SK-N-SH treated with all-trans-retinoic acid at 6 μM for 48 hours (cell line): ENCODE results near the gene EML6.

Source experiments
- ATAC-seq: fragments of 200-7000 bp; cut with Tn5 transposase; 3 replicates; pipeline ENCODE4 v1.9.1; 2020; ENCODE audit warnings: mild to moderate bottlenecking, moderate library complexity
- ARNTL ChIP-seq: fragments of 450-650 bp; formaldehyde crosslinking; IDR thresholded peaks from 2 replicates; pipeline ENCODE4 v1.5.0; 2020; ENCODE audit warnings: low read depth, mild to moderate bottlenecking, moderate library complexity, borderline replicate concordance
- BACH2 ChIP-seq: fragments of 250-450 bp; sonication (Bioruptor Pico); IDR thresholded peaks from 2 replicates; pipeline ENCODE4 v1.9.0; 2021; ENCODE audit warnings: mild to moderate bottlenecking, borderline replicate concordance
- CREB5 ChIP-seq: fragments of 250-450 bp; sonication (Bioruptor Pico); IDR thresholded peaks from 2 replicates; pipeline ENCODE4 v1.5.1; 2020; ENCODE audit warnings: low read depth, mild to moderate bottlenecking, moderate library complexity
- CSDC2 ChIP-seq: fragments of 250-450 bp; sonication (Bioruptor Pico); IDR thresholded peaks from 2 replicates; pipeline ENCODE4 v1.5.0; 2020; ENCODE audit warnings: mild to moderate bottlenecking, moderate library complexity
- CSRNP3 ChIP-seq: fragments of 250-450 bp; sonication (Bioruptor Pico); IDR thresholded peaks from 2 replicates; pipeline ENCODE4 v1.5.1; 2021; ENCODE audit warnings: mild to moderate bottlenecking, moderate library complexity
- ESRRG ChIP-seq: fragments of 250-450 bp; sonication (Bioruptor Pico); IDR thresholded peaks from 2 replicates; pipeline ENCODE4 v1.6.1; 2021; ENCODE audit warnings: mild to moderate bottlenecking
- GLIS3 ChIP-seq: fragments of 250-450 bp; sonication (Bioruptor Pico); IDR thresholded peaks from 2 replicates; pipeline ENCODE4 v1.5.0; 2020; ENCODE audit warnings: mild to moderate bottlenecking, moderate library complexity
- ISL1 ChIP-seq: fragments of 250-450 bp; sonication (Bioruptor Pico); IDR thresholded peaks from 2 replicates; pipeline ENCODE4 v2.1.2; 2022; ENCODE audit warnings: mild to moderate bottlenecking, moderate library complexity
- PATZ1 ChIP-seq: fragments of 250-450 bp; sonication (Bioruptor Pico); IDR thresholded peaks from 2 replicates; pipeline ENCODE4 v1.8.0; 2020; ENCODE audit warnings: mild to moderate bottlenecking, moderate library complexity, borderline replicate concordance
- PPARA ChIP-seq: fragments of 250-450 bp; sonication (Bioruptor Pico); IDR thresholded peaks from 2 replicates; pipeline ENCODE4 v1.5.0; 2020; ENCODE audit warnings: mild to moderate bottlenecking, borderline replicate concordance
- RARB ChIP-seq: fragments of 250-450 bp; sonication (Bioruptor Pico); IDR thresholded peaks from 2 replicates; pipeline ENCODE4 v1.8.0; 2021; ENCODE audit warnings: mild to moderate bottlenecking, moderate library complexity
- SNAI2 ChIP-seq: fragments of 250-450 bp; sonication (Bioruptor Pico); IDR thresholded peaks from 2 replicates; pipeline ENCODE4 v1.5.0; 2020; ENCODE audit warnings: mild to moderate bottlenecking, moderate library complexity
- TCF4 ChIP-seq: fragments of 250-450 bp; sonication (Bioruptor Pico); IDR thresholded peaks from 2 replicates; pipeline ENCODE4 v1.8.0; 2021; ENCODE audit warnings: mild to moderate bottlenecking, moderate library complexity, borderline replicate concordance
- TOX ChIP-seq: fragments of 250-450 bp; sonication (Bioruptor Pico); IDR thresholded peaks from 2 replicates; pipeline ENCODE4 v1.8.0; 2021; ENCODE audit warnings: mild to moderate bottlenecking, moderate library complexity, borderline replicate concordance
- TSHZ2 ChIP-seq: fragments of 250-450 bp; sonication (Bioruptor Pico); IDR thresholded peaks from 2 replicates; pipeline ENCODE4 v1.5.0; 2020; ENCODE audit warnings: mild to moderate bottlenecking, moderate library complexity
- ZC3H10 ChIP-seq: fragments of 250-450 bp; sonication (Bioruptor Pico); IDR thresholded peaks from 2 replicates; pipeline ENCODE4 v1.5.1; 2021; ENCODE audit warnings: mild to moderate bottlenecking, moderate library complexity
- ZFP3 ChIP-seq: fragments of 250-450 bp; sonication (Bioruptor Pico); IDR thresholded peaks from 2 replicates; pipeline ENCODE4 v1.5.0; 2020; ENCODE audit warnings: mild to moderate bottlenecking, moderate library complexity
- ZNF565 ChIP-seq: fragments of 450-650 bp; formaldehyde crosslinking; conservative IDR thresholded peaks from 2 replicates; pipeline ENCODE4 v1.5.0; 2020; ENCODE audit warnings: low read depth, mild to moderate bottlenecking, moderate library complexity
- ZNF70 ChIP-seq: fragments of 450-650 bp; formaldehyde crosslinking; IDR thresholded peaks from 2 replicates; pipeline ENCODE4 v1.5.0; 2020; ENCODE audit warnings: mild to moderate bottlenecking, moderate library complexity
- ZNF8 ChIP-seq: fragments of 450-650 bp; formaldehyde crosslinking; IDR thresholded peaks from 2 replicates; pipeline ENCODE4 v1.5.0; 2020; ENCODE audit warnings: mild to moderate bottlenecking, moderate library complexity

Gene EML6

GRCh38 chr2:54775710-54776109, 52.2 kb downstream of the EML6 start:
- ATAC-seq: no peak
- TF ChIP-seq RARB (CRISPR knock-in tag) (no peak), PPARA (CRISPR knock-in tag) (no peak), BACH2 (CRISPR knock-in tag) (no peak), ZNF70 (CRISPR knock-in tag) (no peak), ZNF565 (no peak), PATZ1 (CRISPR knock-in tag) (no peak), ESRRG (CRISPR knock-in tag) (no peak)

GRCh38 chr2:54776494-54776893, 53.0 kb downstream of the EML6 start:
- no peak for ATAC-seq
- TF ChIP-seq BACH2 (CRISPR knock-in tag) (no peak), ARNTL (CRISPR knock-in tag) (no peak), ZNF8 (CRISPR knock-in tag) (no peak), PATZ1 (CRISPR knock-in tag) (no peak), RARB (CRISPR knock-in tag) (no peak), ESRRG (CRISPR knock-in tag) (no peak), ZC3H10 (CRISPR knock-in tag) (no peak), ISL1 (CRISPR knock-in tag) (no peak), ZNF565 (no peak), SNAI2 (no peak), CSDC2 (no peak), ZNF70 (CRISPR knock-in tag) (no peak), TCF4 (no peak), CREB5 (CRISPR knock-in tag) (no peak), CSRNP3 (no peak)

GRCh38 chr2:54783349-54783748, 59.9 kb downstream of the EML6 start:
- TF ChIP-seq TSHZ2 (CRISPR knock-in tag): no peak
- TF ChIP-seq CREB5 (CRISPR knock-in tag): no peak
- no peak for TF ChIP-seq RARB (CRISPR knock-in tag)
- no peak for TF ChIP-seq ARNTL (CRISPR knock-in tag)
- TF ChIP-seq ZNF70 (CRISPR knock-in tag): no peak
- TF ChIP-seq SNAI2: no peak
- TF ChIP-seq GLIS3 (CRISPR knock-in tag): no peak
- no peak for TF ChIP-seq TOX
- no peak for TF ChIP-seq TCF4
- TF ChIP-seq ZFP3: no peak
- TF ChIP-seq, all 23 proteins: peak for 0
- ATAC-seq: no peak
